Activated CD8-positive, alpha-beta memory T cell treated with anti-CD3 and anti-CD28 coated beads, Interleukin-2, amount 50 U/mL, for 1 hour (primary cell): Measurements from ENCODE around the gene RAPGEF4.

Experiments used
- DNase-seq: peaks from one replicate; pipeline ENCODE4 v3.0.0-alpha.2; 2020; ENCODE audit errors: extremely low read depth

RAPGEF4 gene

DNA sequence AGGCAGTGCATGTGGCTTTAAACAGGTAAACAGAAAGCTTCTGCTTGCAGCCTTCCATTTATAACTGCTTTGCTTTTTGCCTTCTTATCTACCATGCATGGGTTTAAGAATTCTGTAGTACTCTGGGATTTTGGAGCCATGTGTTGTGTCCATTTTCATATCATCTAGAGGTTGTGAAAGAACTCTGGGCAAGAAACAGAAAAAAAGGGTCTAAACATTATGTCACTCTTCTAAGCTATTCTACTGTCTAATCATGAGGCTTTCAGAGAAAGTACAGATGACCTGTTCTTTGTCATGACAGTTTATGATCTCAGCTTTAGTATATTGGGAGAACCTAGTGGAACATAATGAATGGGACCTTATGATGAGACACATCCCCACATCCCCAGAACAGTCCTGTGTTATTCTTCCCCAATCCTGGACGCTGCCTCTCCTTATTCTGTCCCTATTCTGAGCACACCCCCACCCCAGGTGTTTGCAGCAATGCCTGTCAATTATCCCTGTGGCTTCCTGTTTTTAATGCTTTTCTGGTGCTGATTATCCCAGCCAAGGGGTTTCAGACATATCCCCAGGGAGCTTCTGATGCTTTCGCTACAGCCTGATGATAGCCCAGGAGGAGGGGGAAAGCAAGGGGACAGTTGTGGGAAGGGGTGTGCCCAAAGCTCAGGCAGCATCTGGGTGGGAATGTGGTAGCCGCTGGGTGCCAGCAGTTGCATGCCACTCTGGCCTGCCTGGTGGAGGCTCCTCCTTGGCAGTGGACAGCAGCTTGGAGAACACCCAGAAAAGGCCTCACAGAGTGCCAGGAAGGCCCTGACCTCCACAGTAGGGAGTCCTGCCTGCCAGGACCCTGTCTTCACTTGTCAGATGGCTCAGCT is 170.5 kb downstream of the RAPGEF4 start:
- no peak for DNase-seq

DNA sequence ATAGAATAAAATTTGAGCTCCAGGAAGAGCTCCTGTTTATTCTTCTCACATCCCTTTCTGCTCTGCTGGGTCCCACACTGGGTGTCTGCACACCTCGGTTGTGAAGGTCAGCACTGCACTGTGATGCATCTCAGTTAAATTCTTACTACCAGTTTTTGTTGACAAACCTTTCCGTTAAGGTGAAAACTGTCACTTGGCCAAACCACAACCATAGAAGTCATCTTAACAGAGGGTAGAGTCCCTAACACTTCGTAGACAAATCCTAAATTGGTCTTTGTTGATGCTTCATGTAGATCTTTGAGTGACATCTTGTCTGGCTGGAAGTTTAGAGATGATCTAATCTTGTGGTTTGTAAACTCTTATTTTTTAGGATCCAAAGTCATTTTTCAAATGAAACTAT is 172.6 kb downstream of the RAPGEF4 start:
- DNase-seq: no peak

DNA sequence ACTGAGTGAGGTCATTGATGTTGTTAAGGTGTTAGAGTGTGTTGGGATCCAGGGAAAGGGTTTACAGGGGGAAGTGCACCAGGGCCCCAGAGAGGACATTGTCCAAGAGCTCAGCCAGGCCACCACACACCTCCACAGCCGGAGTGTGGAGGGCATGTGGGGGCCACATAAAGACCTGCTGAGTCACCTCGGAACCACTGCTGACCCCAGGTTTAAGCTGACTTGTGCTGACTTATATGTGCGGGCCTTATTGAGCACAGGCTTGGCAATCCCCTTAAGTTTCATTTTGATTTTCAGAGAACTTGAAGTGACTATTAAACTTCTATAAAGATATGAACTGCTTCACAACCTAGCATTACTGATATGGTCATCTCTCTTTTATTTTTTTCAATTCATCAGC is 173.8 kb downstream of the RAPGEF4 start:
- no peak for DNase-seq

DNA sequence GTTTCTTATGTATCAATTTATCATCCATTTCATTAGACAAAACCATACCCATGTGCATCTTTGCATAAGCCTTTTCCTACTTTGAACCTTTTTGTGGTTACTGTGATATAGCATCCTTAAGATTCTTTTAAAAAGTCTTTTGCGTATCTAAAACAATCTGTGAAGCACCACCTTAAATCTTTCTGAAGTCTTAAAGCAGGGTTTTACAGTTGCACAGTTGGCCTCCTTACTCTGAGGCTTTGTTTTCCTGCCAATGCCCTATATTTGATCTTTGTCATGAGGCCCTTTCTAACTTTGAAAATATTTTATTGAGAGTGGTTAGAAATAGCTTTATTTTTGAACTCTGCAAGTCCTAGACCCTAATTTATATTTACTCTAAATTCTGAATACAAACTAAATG is 176.6 kb downstream of the RAPGEF4 start:
- DNase-seq: no peak

DNA sequence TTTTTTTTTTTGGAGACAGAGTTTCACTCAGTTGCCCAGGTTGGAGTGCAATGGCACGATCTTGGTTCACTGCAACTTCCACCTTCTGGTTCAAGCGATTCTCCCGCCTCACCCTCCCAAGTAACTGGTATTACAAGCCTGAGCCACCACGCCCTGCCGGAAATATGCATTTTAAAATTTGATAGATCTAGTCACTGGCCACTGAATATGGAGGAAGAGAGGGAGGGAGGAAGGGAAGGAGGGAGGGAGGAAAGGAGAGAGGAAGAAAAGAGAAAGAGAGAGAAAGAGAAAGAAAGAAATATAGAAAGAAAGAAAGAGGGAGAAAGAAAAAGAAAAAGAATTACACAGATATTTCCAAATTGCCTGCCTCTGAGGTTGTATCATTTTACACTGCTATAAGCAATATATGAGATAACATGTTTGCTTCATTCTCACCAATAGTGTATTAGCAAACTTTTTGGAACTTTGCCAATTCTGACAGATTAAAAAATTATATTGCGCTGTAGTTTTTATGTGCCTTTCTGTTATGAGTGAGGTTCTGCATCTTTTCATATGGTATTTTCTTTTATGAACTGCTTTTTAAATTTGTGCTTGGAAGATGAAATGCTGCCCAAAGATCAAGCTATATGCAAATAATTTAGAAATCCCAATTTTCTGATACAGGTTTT is 178.8 kb downstream of the RAPGEF4 start:
- DNase-seq: no peak

DNA sequence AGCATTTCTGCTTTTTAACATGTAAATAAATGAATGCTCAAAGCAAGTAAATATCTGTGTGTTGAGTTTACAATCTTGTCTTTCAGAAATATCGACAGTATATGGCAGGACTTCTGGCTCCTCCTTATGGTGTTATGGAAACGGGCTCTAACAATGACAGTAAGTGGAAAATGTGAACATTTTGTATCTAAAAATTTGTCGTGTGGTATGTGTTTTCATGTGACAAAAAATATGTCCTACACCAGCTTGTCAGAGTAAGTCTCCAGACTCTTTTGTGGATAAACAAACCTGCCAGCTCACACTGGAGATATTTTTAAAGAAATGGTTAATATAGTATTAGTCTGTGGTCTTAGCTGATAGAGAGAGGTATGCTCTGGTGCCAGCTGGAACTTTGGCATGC is 182.1 kb downstream of the RAPGEF4 start:
- no peak for DNase-seq

DNA sequence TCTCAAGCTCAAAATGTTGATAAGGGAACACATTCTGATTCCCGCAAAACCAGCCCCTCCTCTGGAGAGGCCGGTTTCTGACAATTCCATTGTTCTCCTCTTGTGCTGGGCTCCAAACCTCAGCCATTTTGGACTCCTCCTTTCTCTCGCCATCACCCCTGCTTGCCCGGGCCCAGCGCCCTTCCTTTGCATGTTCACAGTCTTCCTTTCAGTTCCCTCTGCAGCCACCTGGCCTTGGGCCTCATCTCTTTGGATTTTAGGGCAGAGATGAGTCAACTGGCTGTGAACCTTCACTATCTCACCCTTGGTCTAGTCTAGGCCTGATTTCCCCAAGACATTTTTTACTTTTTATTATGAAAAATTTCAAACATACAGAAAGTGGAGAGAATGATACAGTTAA is 184.1 kb downstream of the RAPGEF4 start:
- DNase-seq: no peak

DNA sequence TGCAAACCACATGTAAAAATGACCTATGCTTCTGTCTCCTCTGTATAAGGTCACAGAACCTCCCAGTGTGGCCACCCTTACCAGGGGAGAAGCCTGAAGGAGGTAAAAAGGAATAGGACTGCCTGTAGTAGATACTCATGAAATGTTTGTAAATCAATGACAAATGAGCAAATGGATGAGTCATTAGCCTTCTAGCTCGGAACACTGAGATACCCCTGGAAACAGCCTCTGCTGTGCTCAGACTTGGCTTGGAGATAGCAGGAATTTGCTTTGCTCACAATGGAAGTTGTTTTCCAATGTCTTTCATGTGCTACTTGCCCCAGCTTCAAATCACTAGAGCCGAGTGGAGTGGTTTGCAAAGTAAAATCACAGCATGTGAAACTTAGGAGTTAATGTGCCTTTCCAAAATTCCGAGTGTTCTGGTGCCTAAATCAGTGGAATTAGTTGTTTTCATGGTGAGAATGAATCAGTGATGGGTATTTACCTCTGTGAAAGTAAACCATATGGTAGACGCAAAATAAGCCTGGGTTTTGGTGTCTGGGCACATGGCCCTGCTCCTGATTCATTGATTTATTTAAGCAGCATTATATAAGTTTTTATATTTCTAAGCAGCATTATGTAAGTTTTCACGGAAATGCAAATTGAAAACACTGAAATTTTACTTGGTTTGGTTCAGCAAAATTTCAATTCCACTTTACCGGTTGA is 186.0 kb downstream of the RAPGEF4 start:
- no peak for DNase-seq

DNA sequence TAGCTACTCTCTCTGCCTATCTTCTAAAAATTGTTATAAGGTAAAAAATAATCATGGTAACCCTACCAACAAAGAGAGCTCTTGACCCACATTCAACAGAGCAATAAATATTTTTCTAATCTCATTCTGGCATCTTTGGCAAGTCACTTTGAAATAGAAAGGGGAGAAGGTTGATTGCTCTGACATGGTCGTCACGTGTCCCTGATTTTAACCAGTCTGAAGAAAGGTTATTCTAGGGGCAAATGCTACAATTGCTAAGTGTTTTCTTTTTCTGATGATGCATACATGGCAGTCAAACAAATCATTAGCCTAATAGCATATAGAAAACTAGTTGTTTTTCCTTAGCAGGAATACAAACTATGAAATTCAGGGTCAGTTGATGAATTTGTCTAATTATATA is 186.7 kb downstream of the RAPGEF4 start:
- no peak for DNase-seq

DNA sequence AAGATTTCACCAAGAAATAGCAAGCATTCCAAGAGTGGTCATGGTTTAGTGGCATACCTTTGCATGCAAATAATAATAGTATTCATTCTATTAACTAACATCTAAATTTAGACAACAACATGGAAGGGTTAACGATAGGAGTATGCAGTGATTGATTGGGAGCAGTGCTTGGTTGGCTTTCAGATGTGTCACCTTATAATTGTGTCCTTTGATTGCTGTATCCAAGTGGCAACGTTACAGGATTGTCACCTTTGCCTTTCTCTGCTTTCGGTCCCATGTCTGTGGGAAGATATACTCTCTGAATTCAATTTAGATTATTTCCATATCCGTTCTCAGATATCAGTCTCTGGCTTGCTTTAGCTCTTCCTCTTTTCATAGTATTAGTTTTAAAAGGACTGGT is 187.2 kb downstream of the RAPGEF4 start:
- no peak for DNase-seq

DNA sequence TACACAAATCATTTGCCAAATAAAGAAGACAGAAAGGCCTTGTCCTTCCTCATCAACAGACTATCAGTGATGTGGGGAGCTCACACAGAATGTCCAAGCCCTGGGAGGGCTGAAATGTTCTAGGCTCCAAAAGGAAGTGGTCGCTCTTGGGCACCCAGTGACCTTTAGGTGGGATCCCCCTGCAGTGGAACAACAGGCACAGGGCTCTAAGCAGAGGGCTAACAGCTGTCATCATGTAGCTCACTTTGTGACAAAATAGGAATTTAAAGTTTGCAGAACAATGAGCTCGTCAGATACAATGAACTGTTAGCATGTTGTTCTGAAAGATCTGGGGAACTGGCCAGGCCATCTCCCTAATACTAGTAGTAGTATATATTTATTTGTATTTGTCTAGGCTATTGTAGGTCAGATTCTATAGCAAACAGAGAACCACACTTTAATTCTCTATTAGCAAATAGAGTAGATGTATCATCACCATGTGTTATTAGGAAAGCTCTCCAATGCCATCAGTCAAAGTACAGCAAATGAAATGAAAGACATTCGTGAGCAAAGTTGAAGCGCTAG is 188.5 kb downstream of the RAPGEF4 start:
- no peak for DNase-seq

DNA sequence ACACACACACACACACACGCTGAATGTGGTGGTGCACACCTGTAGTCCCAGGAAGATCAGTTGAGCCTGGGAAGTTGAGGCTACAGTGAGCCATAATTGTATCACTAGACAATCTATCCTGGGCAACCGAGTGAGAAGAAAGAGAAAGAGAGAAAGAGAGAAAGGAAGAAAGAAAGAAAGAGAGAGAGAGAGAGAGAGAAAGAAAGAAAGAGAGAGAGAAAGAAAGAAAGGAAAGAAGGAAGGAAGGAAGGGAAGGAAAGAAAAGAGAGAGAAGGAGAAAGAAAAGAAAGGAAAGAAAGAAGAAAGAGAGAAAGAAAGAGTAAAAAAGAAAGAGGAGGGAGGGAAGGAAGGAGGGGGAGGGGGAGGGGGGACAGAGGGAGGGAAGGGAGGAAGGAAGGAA is 190.0 kb downstream of the RAPGEF4 start:
- DNase-seq: no peak

DNA sequence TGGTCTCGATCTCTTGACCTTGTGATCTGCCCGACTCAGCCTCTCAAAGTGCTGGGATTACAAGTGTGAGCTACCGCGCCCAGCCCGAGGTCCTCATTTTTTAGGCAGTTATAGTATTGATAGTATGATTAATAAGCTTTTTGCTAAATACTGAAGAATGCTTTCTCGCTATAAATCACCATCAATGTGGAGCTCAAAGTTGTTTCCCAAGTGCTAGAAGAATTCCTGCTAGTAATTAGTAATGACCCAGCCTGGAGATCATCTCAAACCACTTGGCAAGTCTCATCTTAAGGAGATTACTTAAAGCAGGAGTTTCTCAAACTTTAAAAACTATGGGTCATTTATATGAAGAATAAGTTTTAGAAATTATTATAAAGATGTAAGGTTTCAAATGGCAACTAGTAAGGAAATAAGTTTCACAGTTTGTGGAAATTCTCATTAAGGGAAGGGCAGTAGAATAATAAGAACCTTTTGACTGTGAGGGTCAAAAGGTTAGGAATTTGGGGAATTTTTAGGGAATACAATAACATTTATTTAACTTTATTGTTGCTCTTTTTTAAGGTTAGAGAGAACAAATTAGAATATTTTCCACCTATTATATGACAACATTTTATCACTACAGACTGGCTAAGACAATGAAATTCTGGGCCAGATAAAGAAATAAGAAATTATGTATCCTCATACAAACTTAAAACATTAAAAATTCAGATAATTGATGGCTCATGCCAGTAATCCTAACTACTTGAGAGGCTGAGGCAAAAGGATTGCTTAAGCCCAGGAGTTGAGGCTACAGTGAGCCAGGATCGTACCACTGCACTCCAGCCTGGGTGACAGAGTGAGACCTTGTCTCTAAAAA is 191.4 kb downstream of the RAPGEF4 start:
- no peak for DNase-seq

DNA sequence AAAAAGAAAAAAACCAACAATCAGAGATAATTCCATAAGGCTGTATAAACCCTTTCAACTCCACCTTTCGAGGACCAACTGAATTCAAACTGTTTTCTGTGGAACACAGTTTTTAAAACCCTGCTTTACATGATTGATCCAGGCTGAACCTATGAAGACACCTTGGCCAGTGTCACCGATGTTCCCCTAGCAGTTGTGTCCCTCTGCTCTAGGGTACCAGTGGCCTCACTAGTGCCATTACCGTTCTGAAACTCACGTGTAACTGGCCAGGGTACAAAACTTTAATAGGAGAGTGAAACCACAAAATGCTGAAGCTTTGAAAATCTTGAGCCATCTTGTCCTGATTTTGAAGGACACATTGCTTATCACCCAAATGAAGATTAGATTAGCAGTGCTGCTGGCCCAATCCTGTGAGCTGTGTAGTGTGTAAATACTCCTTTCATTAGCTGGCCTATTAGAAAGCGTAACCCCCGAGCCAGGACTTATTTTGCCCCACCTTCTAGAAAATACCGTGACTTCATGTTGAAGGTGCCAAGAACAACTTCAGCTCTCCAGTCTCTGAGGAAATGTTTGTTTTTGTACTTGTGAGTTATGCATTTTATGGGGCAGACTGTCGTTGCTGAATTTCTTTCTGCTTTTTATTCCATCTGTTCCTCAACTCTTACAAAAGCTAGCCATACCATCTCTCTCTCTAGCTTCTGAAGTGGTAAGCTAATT is 192.2 kb downstream of the RAPGEF4 start:
- no peak for DNase-seq

DNA sequence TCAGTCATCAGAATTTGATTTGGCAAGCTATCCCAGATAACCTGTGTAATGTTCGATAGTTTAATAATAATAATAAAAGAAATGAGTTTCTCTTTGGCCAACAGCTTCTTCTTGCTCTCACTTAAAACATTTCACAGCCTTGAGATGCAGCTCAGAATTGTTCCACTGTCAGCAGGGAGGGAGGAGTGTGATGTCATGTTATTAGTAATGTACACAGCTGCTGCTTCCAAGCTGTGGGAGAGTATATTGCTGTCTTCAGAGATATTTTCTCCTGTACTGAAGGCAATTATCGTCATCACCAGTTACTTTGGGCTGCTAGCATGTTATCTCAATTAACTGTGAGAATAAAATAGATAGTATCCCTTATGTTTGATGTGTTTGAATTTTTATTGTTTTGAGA is 193.1 kb downstream of the RAPGEF4 start:
- DNase-seq: no peak

DNA sequence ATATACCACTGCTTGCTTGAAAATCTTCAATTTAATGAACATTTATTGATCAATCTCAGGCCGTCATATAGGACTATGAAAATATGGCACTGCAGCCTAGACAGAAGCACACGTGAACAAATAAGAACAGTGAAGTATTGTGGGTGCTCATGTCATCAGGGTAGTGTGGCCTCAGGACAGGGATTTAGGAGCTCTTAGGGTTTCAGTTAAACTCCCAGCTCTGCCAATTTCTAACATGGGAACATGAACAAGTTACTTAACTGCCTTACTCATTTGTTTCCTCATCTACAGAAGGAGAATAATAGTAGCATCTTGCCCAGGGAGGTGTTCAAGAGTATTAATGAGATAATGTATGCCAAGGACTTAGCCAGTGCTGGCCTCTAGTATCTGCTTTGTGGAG is 194.0 kb downstream of the RAPGEF4 start:
- DNase-seq: no peak

DNA sequence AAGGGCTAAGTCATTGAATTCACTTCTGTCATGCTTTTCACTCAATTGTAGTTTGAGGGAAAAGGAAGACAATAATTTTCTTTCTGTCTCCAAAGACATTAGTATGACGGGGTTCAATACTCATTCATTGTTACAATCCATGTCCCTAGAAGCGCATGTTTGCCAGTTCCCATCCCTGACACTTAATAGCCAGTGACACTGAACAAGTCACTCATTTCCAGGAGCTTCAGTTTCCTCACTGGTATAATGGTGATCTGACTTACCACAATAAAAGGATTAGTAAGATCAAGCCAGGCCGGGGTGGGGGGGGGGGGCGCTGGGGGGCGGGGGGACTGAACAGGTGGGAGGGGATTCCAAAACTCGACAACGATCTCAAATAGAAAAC is 195.2 kb downstream of the RAPGEF4 start:
- DNase-seq: no peak

DNA sequence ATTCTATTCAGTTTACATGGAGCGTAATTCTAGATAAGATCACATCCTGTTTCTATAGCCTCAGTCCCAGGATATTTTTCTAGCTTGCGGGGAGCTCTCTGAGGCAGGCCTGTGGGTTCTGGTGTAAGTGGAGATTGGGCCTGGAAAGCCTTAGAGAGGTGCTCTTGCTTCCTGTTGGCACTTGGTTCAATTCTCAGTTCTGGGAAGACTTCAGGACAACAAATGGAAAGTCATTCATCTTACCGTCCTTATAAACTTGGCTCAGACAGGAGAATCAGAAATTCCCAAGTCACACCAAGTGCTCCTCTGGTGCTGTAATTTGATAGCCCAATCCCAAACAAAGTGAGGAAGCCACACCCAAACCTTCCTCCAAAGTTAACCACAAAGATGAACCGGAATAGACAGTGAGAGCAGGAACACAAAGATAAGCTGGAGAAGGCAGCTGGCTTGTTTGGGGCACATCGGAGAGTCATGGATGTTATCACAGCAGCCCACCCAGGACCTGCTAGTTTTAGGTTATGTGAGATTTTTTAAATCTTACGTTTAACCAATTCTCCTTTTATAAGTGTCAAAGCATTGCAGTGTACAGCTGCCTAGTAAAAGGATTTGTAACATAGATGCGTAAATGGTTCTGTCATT is 195.7 kb downstream of the RAPGEF4 start:
- DNase-seq: no peak

DNA sequence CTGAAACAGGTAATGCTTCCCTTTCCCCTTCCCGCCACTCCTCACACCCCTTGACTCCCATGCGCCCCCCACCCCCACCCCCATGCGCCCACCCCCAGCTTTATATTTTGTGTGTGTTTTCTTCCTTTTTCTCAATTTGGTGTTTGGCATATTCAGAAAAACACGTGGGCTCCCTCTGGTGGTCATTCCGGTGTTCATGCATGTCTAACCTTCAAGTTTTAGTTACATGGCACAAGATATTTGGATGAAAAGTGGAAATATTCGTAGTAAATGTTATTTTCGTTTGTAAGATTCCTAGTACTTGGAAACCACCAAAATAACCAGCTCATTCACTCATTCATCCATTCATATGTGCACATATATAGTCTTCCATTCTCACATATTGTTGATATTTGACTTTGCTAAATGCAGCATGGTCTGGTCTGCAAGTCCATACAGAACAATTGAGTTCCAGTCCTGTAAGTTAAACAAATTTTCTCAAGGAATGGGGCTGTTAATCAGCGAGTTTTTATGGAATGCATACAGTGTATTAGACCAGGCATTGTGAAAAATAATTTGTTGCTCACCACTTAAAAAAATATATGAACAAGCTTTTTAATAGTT is 196.4 kb downstream of the RAPGEF4 start:
- DNase-seq: peak; percentile 19
